GM04504 (cell line): ENCODE results near the gene APLN.
A peak's percentile ranks its signal among the peaks of the same experiment; 100 is the strongest.

Experiments
- DNase-seq: peaks from one replicate; pipeline ENCODE4 v3.0.0-alpha.2; 2012; ENCODE audit warnings: low read depth

The APLN gene

GRCh38 chrX:129641469-129641868 is 13.3 kb downstream of the APLN start:
- no peak for DNase-seq

GRCh38 chrX:129640737-129641136 is 14.0 kb downstream of the APLN start:
- DNase-seq, result no peak

GRCh38 chrX:129638917-129639316 is 15.8 kb downstream of the APLN start:
- no peak for DNase-seq

GRCh38 chrX:129637217-129638109 is 17.3 kb downstream of the APLN start:
- peak; percentile 23 for DNase-seq

- no peak for DNase-seq
These were observed 18.5 kb downstream of the APLN start for GRCh38 chrX:129636175-129636681.

GRCh38 chrX:129634541-129634940 is 20.2 kb downstream of the APLN start:
- DNase-seq, result no peak

GRCh38 chrX:129632443-129632842 is 22.3 kb downstream of the APLN start:
- DNase-seq, result no peak

- DNase-seq, result no peak
These were observed 22.9 kb downstream of the APLN start for GRCh38 chrX:129631849-129632248.

GRCh38 chrX:129629837-129630236 is 24.9 kb downstream of the APLN start:
- DNase-seq, result no peak

GRCh38 chrX:129626026-129626425 is 28.7 kb downstream of the APLN start:
- no peak for DNase-seq

- no peak for DNase-seq
These were observed 31.9 kb downstream of the APLN start for GRCh38 chrX:129622757-129623301.

GRCh38 chrX:129618997-129619396 is 35.8 kb downstream of the APLN start:
- DNase-seq, result no peak

- no peak for DNase-seq
These were observed 37.3 kb downstream of the APLN start for GRCh38 chrX:129617420-129617819.

GRCh38 chrX:129614481-129615255 is 40.1 kb downstream of the APLN start:
- no peak for DNase-seq

GRCh38 chrX:129613596-129613995 is 41.2 kb downstream of the APLN start:
- DNase-seq, result no peak

GRCh38 chrX:129612396-129612795 is 42.4 kb downstream of the APLN start:
- no peak for DNase-seq

- DNase-seq, result no peak
These were observed 45.4 kb downstream of the APLN start for GRCh38 chrX:129609395-129609794.

GRCh38 chrX:129608496-129608895 is 46.3 kb downstream of the APLN start:
- no peak for DNase-seq

- no peak for DNase-seq
These were observed 47.8 kb downstream of the APLN start for GRCh38 chrX:129606918-129607317.

- DNase-seq, result no peak
These were observed 53.8 kb downstream of the APLN start for GRCh38 chrX:129600981-129601424.

GRCh38 chrX:129599996-129600395 is 54.8 kb downstream of the APLN start:
- no peak for DNase-seq

- no peak for DNase-seq
These were observed 55.3 kb downstream of the APLN start for GRCh38 chrX:129599499-129599898.

GRCh38 chrX:129597905-129598304 is 56.9 kb downstream of the APLN start:
- no peak for DNase-seq
